GM18508 (cell line): Measurements from ENCODE around the gene TTC9C.
"Not testable (repeated sequence)": the region's sequence is repeated elsewhere in the genome, so short reads cannot be mapped to it uniquely, and the experiment has no call there.

Source experiments
- ATAC-seq: cut with Tn5 transposase; IDR thresholded peaks from one replicate; pipeline ENCODE4 v1.9.1; 2021; ENCODE audit warnings: moderate number of reproducible peaks; ENCODE audit not compliant: insufficient read depth, unreplicated experiment

Gene TTC9C

GRCh38 chr11:62709247-62710000 lies 18.9 kb upstream of the TTC9C start:
- ATAC-seq, result peak; percentile 43

- no peak for ATAC-seq
Measured at GRCh38 chr11:62710001-62710345, 18.3 kb upstream of the TTC9C start.

DNA sequence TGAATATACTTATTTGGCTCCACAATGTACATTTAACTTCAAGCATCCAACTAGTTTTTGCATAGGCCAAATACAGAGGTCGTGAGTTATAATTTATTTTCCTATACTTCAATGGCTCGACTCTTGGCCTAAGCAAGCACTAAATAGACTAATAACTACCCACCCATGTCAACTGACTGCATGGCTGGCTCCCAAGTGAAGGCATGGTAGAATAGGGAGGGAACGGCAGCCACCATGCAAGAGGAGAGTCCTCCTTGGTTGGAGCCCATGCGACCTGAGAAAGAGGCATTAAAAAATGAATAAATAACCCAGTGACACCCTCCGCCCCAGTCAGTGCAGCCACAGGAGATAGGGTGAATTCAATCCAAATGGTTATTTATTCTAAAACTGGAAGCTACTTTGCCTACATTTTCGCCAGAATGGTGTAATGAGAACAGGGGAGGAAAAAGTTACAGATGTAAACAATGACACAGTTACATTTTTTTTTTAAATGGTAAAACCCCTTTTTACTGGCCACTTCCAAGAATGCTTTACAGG lies 15.9 kb upstream of the TTC9C start:
- no peak for ATAC-seq

GRCh38 chr11:62712861-62713260 lies 15.4 kb upstream of the TTC9C start:
- ATAC-seq, result no peak

DNA sequence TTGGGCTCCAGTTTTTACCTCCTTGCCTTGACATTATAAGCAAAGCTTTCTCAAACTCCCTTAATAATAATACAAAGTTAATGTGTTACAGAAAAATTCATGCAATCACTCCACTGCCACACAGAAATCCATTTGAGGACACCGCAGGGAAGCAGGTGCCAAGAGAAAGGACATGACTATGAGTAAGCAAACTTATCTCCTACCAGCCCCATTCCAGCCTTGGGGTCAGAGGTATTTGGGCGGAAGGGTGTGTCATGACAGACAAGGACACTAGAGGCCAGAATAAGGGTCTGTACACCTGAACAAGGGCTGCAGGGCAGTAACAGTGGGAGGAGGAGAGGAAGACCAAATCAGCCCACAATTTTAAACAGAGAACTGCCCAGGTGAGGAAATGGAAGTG lies 14.9 kb upstream of the TTC9C start:
- no peak for ATAC-seq

GRCh38 chr11:62715150-62716130 lies 12.8 kb upstream of the TTC9C start:
- ATAC-seq, result no peak

DNA sequence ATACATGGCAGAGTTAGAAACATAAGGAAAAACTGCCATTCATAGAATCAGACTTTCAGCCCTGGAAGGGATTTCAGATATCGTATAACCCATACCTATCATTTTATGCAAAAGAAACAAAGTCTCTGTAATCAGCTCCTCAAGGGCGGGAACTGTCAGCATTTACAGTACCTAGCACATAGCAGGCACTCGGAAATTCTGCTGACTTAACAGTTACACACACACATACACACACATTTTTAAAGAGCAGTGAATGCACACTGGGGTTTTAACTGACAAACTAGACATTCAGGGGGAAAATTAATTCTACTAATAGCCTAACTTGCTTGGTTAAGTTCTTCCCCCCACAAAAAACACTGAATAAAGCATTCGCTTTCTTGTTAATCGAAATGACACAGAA lies 12.1 kb upstream of the TTC9C start:
- no peak for ATAC-seq

DNA sequence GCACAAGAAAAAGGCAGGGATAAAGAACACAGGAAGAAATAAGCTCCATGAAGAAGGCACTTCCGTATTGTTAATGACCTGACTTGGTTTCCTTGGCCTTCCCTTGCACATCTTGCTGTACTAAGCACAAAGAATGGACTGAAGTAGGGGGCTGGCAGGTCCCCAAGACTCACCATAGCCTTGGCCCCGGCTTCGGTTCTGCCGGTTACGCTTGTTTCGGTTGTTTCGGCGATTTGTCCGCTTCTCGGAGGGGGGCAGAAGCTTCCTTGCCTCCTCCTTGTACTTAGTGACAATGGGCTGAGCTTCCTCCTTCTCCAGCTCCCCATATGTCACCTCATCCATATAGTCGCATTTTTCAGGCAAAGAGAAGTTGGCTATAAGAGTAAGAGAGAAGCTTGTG lies 11.5 kb upstream of the TTC9C start:
- ATAC-seq, result no peak

DNA sequence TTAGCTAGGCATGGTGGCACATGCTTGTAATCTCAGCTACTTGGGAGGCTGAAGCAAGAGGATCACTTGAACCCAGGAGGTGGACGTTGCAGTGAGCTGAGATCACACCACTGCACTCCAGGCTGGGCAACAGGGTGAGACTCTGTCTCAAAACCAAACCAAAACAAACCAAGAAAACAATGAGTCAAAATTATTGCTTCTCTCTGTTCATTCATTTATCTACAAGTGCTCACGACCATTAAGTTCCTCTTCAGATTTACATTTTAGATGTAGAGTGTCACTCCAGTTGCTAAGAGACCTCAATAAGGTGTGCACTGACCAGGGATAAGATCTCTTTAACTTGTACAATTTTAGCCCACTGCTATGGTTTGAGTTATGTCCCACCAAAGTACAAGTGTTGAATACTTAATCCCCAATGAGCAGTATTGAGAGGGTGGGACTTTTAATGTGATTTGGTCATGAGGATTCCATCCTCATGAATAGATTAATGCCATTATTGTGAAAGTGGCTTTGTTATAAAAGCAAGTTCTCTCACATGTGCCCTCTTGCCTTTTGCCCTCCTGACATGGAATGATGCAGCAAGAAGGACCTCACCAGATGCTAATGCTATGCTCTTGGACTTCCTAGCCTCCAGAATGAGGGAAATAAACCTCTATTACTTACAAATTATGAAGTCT lies 8.8 kb upstream of the TTC9C start:
- ATAC-seq, result no peak

- no peak for ATAC-seq
Measured at GRCh38 chr11:62721994-62722393, 6.3 kb upstream of the TTC9C start.

GRCh38 chr11:62724171-62724570 lies 4.1 kb upstream of the TTC9C start:
- no peak for ATAC-seq

- ATAC-seq, result no peak
Measured at GRCh38 chr11:62725646-62726045, 2.6 kb upstream of the TTC9C start.

DNA sequence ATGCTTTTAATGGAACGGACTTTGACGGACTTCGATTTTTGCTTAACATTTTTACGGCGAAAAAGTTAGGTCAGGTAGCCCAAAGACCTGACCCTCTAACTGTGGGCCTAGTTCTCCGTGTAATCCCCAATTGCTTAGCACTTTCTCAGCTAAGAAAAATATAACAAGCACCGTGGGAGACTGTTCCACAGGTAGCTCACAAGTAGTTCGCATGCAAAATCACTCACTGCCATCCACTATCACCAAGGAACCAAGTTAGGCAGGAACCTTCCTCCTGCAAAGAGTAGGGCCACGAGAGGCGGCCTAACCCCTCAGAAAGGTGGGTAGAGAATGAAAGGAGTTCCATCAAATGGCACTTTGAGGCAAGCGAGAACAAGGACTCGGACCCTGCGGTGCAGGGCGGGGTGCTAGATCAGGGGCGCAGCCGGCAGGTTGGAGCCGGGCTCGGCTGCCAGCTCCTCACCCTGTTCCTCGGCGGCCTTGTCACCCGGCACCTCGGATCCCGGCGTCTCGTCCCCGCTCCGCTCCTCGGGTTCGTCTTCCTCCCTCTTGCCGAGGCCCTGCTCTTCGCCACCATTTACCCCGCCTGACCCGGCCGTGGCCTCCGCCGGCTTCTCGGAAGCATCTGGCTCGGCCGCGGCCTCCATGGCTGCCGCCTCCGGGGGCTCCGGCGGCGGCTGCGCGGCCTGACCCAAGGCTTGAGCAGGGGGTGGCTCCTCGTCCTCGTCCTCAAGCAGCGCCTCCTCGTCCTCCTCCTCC lies 2.0 kb upstream of the TTC9C start:
- no peak for ATAC-seq

DNA sequence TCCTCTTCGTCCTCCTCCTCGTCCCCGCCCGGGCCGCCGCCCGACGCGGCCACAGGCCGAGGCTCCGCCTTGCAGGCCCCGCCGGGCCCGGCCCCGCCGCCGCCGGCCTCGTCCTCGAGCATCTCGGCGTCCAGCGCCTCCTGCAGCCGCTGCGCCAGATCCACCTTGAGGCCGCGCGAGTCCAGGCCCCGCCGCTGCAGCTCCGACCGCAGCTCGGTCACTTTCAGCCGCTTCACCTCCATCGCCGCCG lies 1.4 kb upstream of the TTC9C start:
- no peak for ATAC-seq

- peak; percentile 39 for ATAC-seq
Measured at GRCh38 chr11:62727165-62727871, 968 bp upstream of the TTC9C start, which contains the start of gene HNRNPUL2. TSS of gene HNRNPUL2 (minus strand) at chr11:62727457. CDS start at chr11:62727156, 301 bp downstream.

GRCh38 chr11:62727872-62728170 lies 465 bp upstream of the TTC9C start:
- peak; percentile 37 for ATAC-seq

DNA sequence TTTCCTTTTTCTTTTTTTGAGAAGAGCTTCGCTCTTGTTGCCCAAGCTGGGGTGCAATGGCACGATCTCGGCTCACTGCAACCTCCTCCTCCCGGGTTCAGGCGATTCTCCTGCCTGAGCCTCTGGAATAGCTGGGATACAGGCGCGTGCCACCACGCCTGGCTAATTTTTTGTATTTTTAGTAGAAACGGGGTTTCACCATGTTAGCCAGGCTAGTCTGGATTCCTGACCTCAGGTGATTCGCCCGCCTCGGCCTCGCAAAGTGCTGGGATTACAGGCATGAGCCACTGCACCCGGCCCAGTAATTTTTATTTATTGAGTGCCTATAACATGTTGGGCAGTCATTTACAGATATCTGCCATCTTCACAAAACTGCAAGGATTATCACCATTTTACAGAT lies 1.8 kb downstream of the TTC9C start:
- ATAC-seq, result not testable (repeated sequence)

DNA sequence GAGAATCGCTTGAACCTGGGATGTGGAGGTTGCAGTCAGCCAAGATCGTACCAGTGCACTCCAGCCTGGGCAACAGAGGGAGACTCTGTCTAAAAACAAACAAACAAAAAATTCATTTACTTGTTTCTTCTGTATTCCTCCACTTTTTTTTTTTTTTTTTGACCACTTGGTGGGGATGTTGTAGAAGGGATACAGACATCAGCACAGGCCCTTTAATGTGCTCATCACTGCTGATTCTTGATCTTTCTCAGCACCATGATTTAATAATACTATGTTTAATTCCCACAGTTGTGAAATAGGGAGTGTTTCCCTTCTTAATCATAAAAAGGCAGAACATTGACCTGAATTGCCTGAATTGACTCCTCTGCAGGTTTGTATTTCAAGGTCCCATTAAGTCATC lies 4.5 kb downstream of the TTC9C start:
- no peak for ATAC-seq

DNA sequence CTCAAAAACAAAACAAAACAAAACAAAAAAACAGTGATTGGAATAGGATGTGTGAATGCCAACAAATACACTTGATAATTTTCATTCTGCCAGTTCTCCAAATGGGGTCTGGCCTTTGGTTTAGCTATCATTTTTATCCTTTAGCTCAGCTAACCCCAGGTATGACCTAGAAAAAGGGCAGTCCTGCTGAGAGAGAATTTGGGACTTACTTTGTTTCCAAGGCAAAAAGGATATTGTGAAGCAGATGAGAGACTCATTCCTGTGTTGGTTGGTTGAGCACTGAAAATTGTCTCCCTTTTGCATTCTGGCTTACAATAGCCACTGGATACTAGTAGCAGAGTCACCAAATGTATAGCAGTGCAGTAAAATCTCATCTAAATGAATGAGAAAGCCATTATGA lies 8.9 kb downstream of the TTC9C start:
- no peak for ATAC-seq
